Activated CD4-positive, alpha-beta T cell treated with anti-CD3 and anti-CD28 coated beads for 36 hours (primary cell): ENCODE data around the gene TSPAN14. TPM values are rescaled to one million over a fixed set of nuclear protein-coding genes. Genes with fewer than 3 reads are reported as not detected.

Source experiments
- ATAC-seq: fragments of 200-7000 bp; cut with Tn5 transposase; one replicate; pipeline ENCODE4 v1.10.0; 2021; ENCODE audit warnings: mild to moderate bottlenecking, moderate library complexity
- CTCF ChIA-PET: fragments of 350-600 bp; sonication (Branson Sonifier 250); formaldehyde crosslinking; loops from one replicate; lab custom pipeline; 2021; ENCODE audit warnings: antibody characterized with exemption; lab: Charles Lee
- POLR2A ChIA-PET: fragments of 350-600 bp; sonication (Branson Sonifier 250); formaldehyde crosslinking; loops from one replicate; lab custom pipeline; 2021; ENCODE audit warnings: antibody characterized with exemption, inconsistent platforms; lab: Charles Lee
- DNase-seq: peaks from one replicate; pipeline ENCODE4 v3.0.0-alpha.2; 2020
- H3K27ac Mint-ChIP-seq: one replicate; pipeline ENCODE4 v1.8.0; 2021; ENCODE audit warnings: mixed read lengths
- H3K27me3 Mint-ChIP-seq: one replicate; pipeline ENCODE4 v1.8.0; 2021; ENCODE audit warnings: mixed read lengths
- H3K36me3 Mint-ChIP-seq: one replicate; pipeline ENCODE4 v1.8.0; 2021; ENCODE audit warnings: low read depth, mixed read lengths
- H3K4me1 Mint-ChIP-seq: one replicate; pipeline ENCODE4 v1.8.0; 2021; ENCODE audit warnings: mixed read lengths
- H3K4me3 Mint-ChIP-seq: one replicate; pipeline ENCODE4 v1.8.0; 2021; ENCODE audit warnings: mild to moderate bottlenecking, moderate library complexity, mixed read lengths
- H3K9me3 Mint-ChIP-seq: one replicate; pipeline ENCODE4 v1.8.0; 2021; ENCODE audit warnings: low read depth, mixed read lengths
- intact Hi-C, 2 experiments: fragments of 100-400 bp; cut with DNase I in 1 of 2; cut with micrococcal nuclease in 1 of 2; formaldehyde crosslinking; loops; one replicate each; pipeline versions ENCODE4 v1.14.2 to v1.15.1; 2022 to 2024; cut with DNase I, micrococcal nuclease
- total RNA-seq, 2 experiments: library from RNA; stranded (reverse); gene quantifications; one replicate each; pipeline ENCODE4 v1.2.3, GENCODE V29; 2021

The TSPAN14 gene, protein sequence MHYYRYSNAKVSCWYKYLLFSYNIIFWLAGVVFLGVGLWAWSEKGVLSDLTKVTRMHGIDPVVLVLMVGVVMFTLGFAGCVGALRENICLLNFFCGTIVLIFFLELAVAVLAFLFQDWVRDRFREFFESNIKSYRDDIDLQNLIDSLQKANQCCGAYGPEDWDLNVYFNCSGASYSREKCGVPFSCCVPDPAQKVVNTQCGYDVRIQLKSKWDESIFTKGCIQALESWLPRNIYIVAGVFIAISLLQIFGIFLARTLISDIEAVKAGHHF
- total RNA-seq = 10 to 100 TPM; 37.6 to 43.8 TPM

DNA sequence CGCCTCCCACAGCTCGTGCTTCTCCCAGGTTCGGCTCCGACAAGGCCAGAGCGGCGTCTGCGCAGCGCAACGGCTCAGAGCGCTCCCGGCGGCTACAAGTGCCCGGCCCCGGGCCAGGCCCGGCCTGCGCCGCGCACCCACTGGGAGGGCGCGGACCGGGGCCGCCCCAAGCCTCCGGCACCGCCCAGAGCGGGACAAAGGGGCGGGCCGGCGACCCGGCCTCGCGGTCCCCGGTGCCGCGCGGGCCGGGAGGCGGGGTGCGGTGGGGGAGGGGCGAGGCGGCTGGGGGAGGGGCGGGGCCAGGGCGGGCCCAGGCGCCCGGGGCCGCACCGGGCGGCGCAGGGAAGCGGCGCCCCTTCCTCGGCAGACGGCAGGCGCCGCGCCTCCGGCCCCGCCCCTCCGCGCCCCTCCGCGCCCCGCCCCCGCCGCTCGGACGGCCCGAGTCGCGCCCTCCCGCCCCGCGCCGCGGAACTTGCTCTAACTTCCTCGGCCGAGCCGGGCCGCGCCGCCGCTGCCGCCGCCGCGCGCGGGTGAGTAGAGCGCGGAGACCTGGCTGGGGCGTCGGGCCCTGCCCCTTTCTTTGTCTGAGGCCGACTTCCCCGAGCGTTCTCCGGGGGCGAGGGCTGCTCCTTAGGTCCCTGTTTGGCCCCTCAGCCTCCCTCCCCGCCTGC lies at the start of gene TSPAN14:
Gene TSPAN14 (plus strand): TSS at position 469 of the 671 bp plus-strand sequence. CDS start 34,924 bp downstream, outside the sequence.
- peak within 1 kb of the TSS; percentile 98 for H3K27ac Mint-ChIP-seq
- CTCF ChIA-PET = interaction anchor here (0.7 to 21.2 kb wide), 7 partner anchors 10 to 76 kb away, joined by 3 to 372 read pairs (median 12); no protein-coding TSS in a partner anchor
- no peaks in the 10 kb centered on the region for H3K27me3 Mint-ChIP-seq

DNA sequence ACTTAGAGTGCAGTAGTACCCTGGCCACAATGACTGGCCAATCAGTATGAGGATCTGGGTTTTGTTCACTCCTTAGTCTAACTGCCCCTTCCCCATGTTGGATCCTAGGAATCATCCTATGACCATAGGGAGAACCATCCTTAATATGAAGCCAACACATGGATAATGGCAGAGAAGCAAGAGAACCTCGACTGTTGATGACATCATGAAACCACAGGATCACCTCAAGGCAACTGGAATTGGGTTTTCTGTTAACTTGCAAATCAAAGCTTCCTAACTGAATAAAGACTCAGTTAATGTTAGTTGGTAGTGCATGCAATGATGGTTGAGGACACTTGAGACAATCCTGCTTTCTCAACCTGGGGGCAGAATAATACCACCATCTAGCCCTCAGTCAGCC lies 49.1 kb upstream of the TSPAN14 start:
- intact Hi-C loops = loop anchor here in 1 of 2 experiments (5.0 kb wide), 1 partner anchor 203 kb away; no protein-coding TSS in a partner anchor
- Mint-ChIP-seq H3K9me3 (no peaks in the 10 kb centered on the region), H3K4me1 (peaks cover 13% of the 10 kb centered on the region), H3K4me3 (no peak overlapping the region), H3K36me3 (no peaks in the 10 kb centered on the region), H3K27ac (no peak overlapping the region), H3K27me3 (no peaks in the 10 kb centered on the region)
- ChIA-PET POLR2A (no interaction called here), CTCF (interaction anchor here (1.0 to 1.5 kb wide), 5 partner anchors 44 to 259 kb away, joined by 4 to 5 read pairs (median 4); no protein-coding TSS in a partner anchor)
- ATAC-seq (no peak), DNase-seq (no peak)

More for the DNA sequence above, at the start of gene TSPAN14:
- POLR2A ChIA-PET = interaction anchor here (1.3 kb wide), 1 partner anchor 52 kb away, joined by 4 read pairs; no protein-coding TSS in a partner anchor
- ATAC-seq (peak; percentile 67), DNase-seq (peak; percentile 86)
- H3K4me1 Mint-ChIP-seq = peaks cover 45% of the 10 kb centered on the region
- intact Hi-C loops = loop anchor here (1.0 to 10.0 kb wide), 8 partner anchors 18 to 1129 kb away; partner anchors contain the start of genes ANXA11 (in 1 of the 2) and PRXL2A (in 1 of the 2)
- no peaks in the 10 kb centered on the region for H3K9me3 Mint-ChIP-seq
- peaks cover 16% of the 10 kb centered on the region for H3K36me3 Mint-ChIP-seq
- peak within 1 kb of the TSS; percentile 99 for H3K4me3 Mint-ChIP-seq

DNA sequence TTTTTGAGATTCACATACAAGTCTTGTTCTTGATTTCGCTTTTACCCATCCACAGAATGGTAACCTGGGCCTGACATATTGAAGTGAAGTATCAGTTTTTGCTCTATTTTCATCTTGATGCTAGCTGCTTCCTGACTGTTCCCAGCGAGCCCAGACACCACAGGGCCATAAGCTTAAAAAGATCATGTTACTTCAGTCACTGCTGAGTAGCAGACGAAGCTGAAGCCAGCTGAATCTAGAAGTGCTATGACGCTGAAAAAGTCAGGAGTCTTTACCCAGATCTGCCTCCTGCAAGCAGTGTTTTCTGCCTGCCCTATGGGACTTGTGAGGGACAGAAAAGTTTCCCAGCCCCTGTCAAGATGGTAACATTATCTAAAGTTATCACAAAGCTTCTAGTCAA lies 48.5 kb upstream of the TSPAN14 start:
- POLR2A ChIA-PET = interaction anchor here (0.7 kb wide), 1 partner anchor 96 kb away, joined by 4 read pairs; no protein-coding TSS in a partner anchor
- ATAC-seq (no peak), DNase-seq (no peak)
- no peaks in the 10 kb centered on the region for H3K27me3 Mint-ChIP-seq
- no peak overlapping the region for H3K27ac Mint-ChIP-seq
- no peaks in the 10 kb centered on the region for H3K9me3 Mint-ChIP-seq
- CTCF ChIA-PET = interaction anchor here (0.8 to 1.5 kb wide), 10 partner anchors 23 to 259 kb away, joined by 3 to 5 read pairs (median 4); no protein-coding TSS in a partner anchor
- intact Hi-C loops = loop anchor here in 1 of 2 experiments (5.0 kb wide), 1 partner anchor 203 kb away; no protein-coding TSS in a partner anchor
- peaks cover 17% of the 10 kb centered on the region for H3K4me1 Mint-ChIP-seq
- no peaks in the 10 kb centered on the region for H3K36me3 Mint-ChIP-seq
- no peak overlapping the region for H3K4me3 Mint-ChIP-seq

DNA sequence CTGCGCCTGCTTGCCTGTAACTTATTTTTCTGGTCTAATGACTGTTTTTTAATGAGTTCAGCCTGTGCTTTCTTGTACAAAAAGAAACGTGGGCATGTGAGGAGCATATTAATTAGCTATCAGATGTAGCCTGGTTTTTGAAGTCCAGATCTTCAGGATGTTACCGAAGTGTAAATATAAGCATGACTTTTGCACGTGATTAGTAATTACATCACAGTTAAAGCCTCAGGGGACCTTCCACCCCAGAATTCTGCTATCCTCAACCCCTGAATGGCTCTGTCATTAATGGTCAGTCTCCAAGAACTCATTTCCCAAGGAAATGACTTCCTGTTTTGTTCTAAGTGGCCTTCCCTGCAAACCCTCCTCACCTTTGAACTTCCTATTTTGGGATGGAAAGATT lies 47.9 kb upstream of the TSPAN14 start:
- no peak overlapping the region for H3K27ac Mint-ChIP-seq
- ChIA-PET CTCF (interaction anchor here (0.8 to 2.4 kb wide), 11 partner anchors 22 to 258 kb away, joined by 3 to 22 read pairs (median 4); no protein-coding TSS in a partner anchor), POLR2A (interaction anchor here (0.7 kb wide), 1 partner anchor 96 kb away, joined by 4 read pairs; no protein-coding TSS in a partner anchor)
- peaks cover 21% of the 10 kb centered on the region for H3K4me1 Mint-ChIP-seq
- no peaks in the 10 kb centered on the region for H3K27me3 Mint-ChIP-seq
- ATAC-seq (no peak), DNase-seq (no peak)
- no peaks in the 10 kb centered on the region for H3K9me3 Mint-ChIP-seq
- no peaks in the 10 kb centered on the region for H3K36me3 Mint-ChIP-seq
- intact Hi-C loops = loop anchor here in 1 of 2 experiments (5.0 kb wide), 1 partner anchor 204 kb away; no protein-coding TSS in a partner anchor
- no peak overlapping the region for H3K4me3 Mint-ChIP-seq

DNA sequence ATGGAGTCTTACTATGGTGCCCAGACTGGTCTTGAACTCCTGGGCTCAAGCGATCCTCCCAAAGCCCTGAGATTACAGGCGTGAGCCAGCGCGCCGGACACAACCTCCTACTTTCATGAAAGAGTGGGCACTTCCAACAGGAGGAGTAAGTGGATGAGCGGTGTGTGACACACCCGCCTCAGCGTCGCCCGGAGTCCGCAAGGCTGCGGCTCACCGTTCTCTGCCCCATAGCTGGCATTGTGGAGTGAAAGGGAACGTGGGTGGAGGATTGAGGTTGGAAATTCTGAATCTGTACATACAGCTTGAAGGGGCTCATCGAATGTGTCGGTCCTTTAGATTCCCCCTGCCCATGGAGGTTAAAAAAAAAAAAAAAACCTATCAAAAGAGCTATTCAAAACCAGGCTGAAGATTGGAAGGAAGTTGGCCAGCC lies 46.3 kb upstream of the TSPAN14 start:
- POLR2A ChIA-PET = interaction anchor here (0.6 to 1.3 kb wide), 2 partner anchors 97 to 147 kb away, joined by 4 to 10 read pairs; no protein-coding TSS in a partner anchor
- H3K36me3 Mint-ChIP-seq = no peaks in the 10 kb centered on the region
- CTCF ChIA-PET = interaction anchor here (0.6 to 2.4 kb wide), 14 partner anchors 14 to 222 kb away, joined by 3 to 22 read pairs (median 4); no protein-coding TSS in a partner anchor
- intact Hi-C loops = loop anchor here (1.0 to 5.0 kb wide), 5 partner anchors 35 to 206 kb away; no protein-coding TSS in a partner anchor
- H3K27me3 Mint-ChIP-seq = no peaks in the 10 kb centered on the region
- H3K27ac Mint-ChIP-seq = peak overlapping the region; percentile 94
- H3K4me1 Mint-ChIP-seq = peaks cover 33% of the 10 kb centered on the region
- peak; percentile 77 for ATAC-seq
- peak overlapping the region; percentile 76 for H3K4me3 Mint-ChIP-seq
- peak; percentile 77 for DNase-seq
- H3K9me3 Mint-ChIP-seq = no peaks in the 10 kb centered on the region

DNA sequence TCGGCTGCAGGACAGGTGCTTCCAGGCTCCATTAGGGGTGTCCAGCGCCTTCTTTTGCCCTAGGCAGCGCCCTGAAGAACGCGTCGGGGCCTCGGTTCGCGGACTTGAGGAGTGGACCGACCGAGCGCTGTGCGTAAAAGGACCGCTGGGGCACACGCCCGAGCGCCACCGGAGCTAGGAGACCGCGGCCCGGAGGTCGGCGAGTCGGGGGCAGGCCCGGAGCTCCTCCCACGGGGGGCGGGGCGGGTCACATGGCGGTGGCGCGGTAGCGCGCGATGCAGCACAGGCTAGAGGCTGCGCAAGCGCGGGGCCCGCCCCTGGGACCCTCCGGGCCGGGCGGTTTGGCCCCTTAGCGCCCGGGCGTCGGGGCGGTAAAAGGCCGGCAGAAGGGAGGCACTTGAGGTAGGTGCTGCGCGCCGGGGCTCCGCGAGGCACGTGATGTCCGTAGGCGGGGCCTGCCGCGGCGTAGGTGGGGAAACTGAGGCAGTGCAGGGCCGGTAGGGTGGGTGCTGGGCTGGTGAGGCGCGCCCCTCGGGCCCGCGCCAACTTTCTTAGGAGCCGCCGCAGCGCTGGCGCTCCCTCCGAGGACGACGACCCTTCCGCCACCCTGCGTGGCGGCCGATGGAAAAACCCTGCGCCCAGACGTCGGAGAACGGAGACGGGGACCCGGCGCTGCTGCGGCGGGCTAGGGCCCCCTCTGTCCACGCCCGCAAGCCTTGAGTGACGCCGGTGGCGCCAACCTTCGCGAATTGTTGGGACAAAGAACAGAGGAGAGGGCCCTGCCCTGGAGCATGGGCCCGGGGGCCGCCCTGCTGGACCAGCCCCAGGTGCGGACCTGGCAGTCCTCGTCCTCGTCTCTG lies 45.6 kb upstream of the TSPAN14 start, which contains the start of gene PRXL2A:
Gene PRXL2A (plus strand): TSS at position 310 of the 860 bp plus-strand sequence. CDS start 11,917 bp downstream, outside the sequence.
- ChIA-PET POLR2A (interaction anchor here (0.6 to 1.3 kb wide), 3 partner anchors 96 to 146 kb away, joined by 3 to 10 read pairs (median 4); no protein-coding TSS in a partner anchor), CTCF (interaction anchor here (0.6 to 2.4 kb wide), 15 partner anchors 14 to 221 kb away, joined by 3 to 22 read pairs (median 4); no protein-coding TSS in a partner anchor)
- intact Hi-C loops = loop anchor here (1.0 to 5.0 kb wide), 5 partner anchors 34 to 206 kb away; no protein-coding TSS in a partner anchor
- Mint-ChIP-seq H3K9me3 (no peaks in the 10 kb centered on the region), H3K27me3 (no peaks in the 10 kb centered on the region), H3K27ac (peak within 1 kb of the TSS; percentile 94), H3K36me3 (no peaks in the 10 kb centered on the region), H3K4me1 (peaks cover 40% of the 10 kb centered on the region), H3K4me3 (peak within 1 kb of the TSS; percentile 76)
- DNase-seq = peak; percentile 91
- ATAC-seq = peak; percentile 84

DNA sequence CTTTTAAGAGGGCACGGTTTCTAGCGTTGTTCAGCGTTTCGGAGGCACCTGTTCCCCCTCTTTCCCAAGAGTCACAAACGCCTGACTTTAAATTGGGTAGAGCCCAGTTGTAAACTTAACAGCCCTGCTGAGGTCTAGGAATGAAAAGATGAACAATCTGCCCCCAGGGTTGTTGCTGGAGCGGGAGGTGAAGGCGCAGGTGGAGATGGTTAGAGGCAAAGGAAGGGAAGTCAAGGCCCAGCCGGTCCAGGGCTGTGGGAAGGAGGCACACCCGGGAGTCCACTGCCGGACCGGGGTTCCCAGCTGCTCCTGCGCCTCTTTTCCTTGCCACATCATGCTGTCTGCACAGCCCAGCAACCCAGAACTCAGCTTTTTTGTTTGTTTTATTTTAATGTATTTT lies 45.0 kb upstream of the TSPAN14 start:
- Mint-ChIP-seq H3K27ac (no peak overlapping the region), H3K27me3 (no peaks in the 10 kb centered on the region), H3K9me3 (no peaks in the 10 kb centered on the region), H3K4me1 (peaks cover 44% of the 10 kb centered on the region), H3K36me3 (no peaks in the 10 kb centered on the region), H3K4me3 (peak overlapping the region; percentile 76)
- ATAC-seq = no peak
- no peak for DNase-seq
- CTCF ChIA-PET = interaction anchor here (1.1 kb wide), 1 partner anchor 31 kb away, joined by 4 read pairs; no protein-coding TSS in a partner anchor
- intact Hi-C loops = loop anchor here (2.0 to 5.0 kb wide), 3 partner anchors 34 to 207 kb away; no protein-coding TSS in a partner anchor
- POLR2A ChIA-PET = interaction anchor here (0.6 kb wide), 1 partner anchor 96 kb away, joined by 3 read pairs; no protein-coding TSS in a partner anchor

DNA sequence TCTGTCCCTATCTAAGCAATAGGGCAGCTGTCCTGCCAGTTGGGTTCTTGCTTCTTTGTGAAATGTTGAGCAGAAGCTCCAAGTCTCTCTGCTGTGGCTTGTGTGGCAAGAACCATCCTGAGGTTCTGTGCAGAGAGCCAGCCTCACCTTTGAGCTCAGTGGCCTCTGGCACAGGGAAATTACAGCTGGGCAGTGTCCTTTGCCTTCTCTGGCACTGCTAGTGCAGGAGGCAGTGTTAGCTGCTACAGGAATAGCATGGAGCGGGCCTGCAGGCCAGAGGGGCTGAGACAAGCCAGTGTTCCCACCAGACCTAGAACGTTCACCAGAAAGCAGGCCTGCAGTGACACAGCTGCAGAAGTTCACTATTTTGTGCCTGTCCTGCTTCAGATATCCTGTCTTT lies 44.0 kb upstream of the TSPAN14 start:
- no peaks in the 10 kb centered on the region for H3K9me3 Mint-ChIP-seq
- no peak overlapping the region for H3K4me3 Mint-ChIP-seq
- POLR2A ChIA-PET = no interaction called here

DNA sequence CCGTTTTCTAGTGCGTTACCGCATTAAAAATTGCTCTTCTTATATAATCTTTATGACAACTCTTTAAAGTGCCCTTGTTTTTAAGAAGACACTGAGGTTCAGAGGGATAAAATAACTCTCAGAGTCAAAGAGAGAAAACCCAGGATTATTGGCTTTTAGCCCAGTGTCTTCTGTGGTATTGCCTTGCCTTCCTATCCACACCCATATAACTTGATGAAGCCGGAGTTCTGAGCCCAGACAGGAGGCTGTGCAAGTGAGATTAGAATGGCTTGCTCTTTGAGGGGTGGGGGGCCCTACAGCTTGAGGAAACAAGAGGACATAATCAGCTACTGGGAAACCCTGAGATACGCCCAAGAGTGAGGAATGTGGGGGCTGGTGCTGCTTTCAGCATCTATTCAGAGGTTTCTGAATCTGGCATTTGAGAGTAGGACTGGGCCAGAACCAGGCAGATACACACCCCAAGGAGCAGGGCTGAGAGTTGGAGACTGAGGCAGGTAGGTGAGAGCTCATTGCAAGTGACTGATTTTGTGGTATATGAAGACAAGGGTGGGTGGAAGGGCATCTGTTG lies 43.4 kb upstream of the TSPAN14 start:
- H3K4me1 Mint-ChIP-seq = peaks cover 44% of the 10 kb centered on the region
- H3K27ac Mint-ChIP-seq = no peak overlapping the region
- no peaks in the 10 kb centered on the region for H3K36me3 Mint-ChIP-seq
- ATAC-seq = no peak
- H3K27me3 Mint-ChIP-seq = no peaks in the 10 kb centered on the region
- CTCF ChIA-PET = interaction anchor here (0.8 to 2.8 kb wide), 5 partner anchors 11 to 190 kb away, joined by 3 to 9 read pairs (median 6); no protein-coding TSS in a partner anchor
- no peak for DNase-seq
- POLR2A ChIA-PET = no interaction called here
- intact Hi-C loops = no loop called here
- no peaks in the 10 kb centered on the region for H3K9me3 Mint-ChIP-seq
- H3K4me3 Mint-ChIP-seq = no peak overlapping the region

More for the DNA sequence above, 44.0 kb upstream of the TSPAN14 start:
- DNase-seq = no peak
- Mint-ChIP-seq H3K27me3 (no peaks in the 10 kb centered on the region), H3K36me3 (no peaks in the 10 kb centered on the region), H3K4me1 (peaks cover 44% of the 10 kb centered on the region), H3K27ac (no peak overlapping the region)
- no peak for ATAC-seq
- CTCF ChIA-PET = interaction anchor here (0.9 to 2.8 kb wide), 4 partner anchors 32 to 191 kb away, joined by 3 to 8 read pairs (median 5); no protein-coding TSS in a partner anchor
- intact Hi-C loops = no loop called here
